NB4 (cell line): ENCODE results near the gene NFATC2IP.

Source experiments
- CTCF ChIP-seq: IDR thresholded peaks from one replicate; pipeline ENCODE4 v1.5.1; 2012; ENCODE audit warnings: low read depth, low read length
- MAX ChIP-seq: IDR thresholded peaks from 2 replicates; pipeline ENCODE4 v1.6.1; 2011; ENCODE audit warnings: low read depth, low read length
- MYC ChIP-seq: IDR thresholded peaks from 2 replicates; pipeline ENCODE4 v1.6.1; 2011; ENCODE audit warnings: low read depth, low read length
- POLR2A ChIP-seq: IDR thresholded peaks from 2 replicates; pipeline ENCODE4 v1.6.1; 2011; ENCODE audit warnings: mild to moderate bottlenecking; ENCODE audit not compliant: insufficient read length; ENCODE audit errors: extremely low read depth

- TF ChIP-seq POLR2A (no peak), CTCF (no peak), MYC (no peak), MAX (no peak)
Measured at GRCh38 chr16:28999577-28999976, 48.8 kb downstream of the NFATC2IP start.
